NCI-H226 (cell line): ENCODE data around the gene FTCD.

Experiments used
- DNase-seq: peaks from one replicate; pipeline ENCODE4 v3.0.0-alpha.2; 2015

FTCD gene

GRCh38 chr21:46104104-46104503 lies 51.3 kb downstream of the FTCD start:
- no peak for DNase-seq

GRCh38 chr21:46100906-46101305 lies 54.5 kb downstream of the FTCD start:
- no peak for DNase-seq

GRCh38 chr21:46100426-46100825 lies 55.0 kb downstream of the FTCD start:
- DNase-seq: peak; percentile 6

GRCh38 chr21:46100020-46100419 lies 55.4 kb downstream of the FTCD start:
- no peak for DNase-seq

- DNase-seq: no peak
Measured at GRCh38 chr21:46099476-46099875, 55.9 kb downstream of the FTCD start.

GRCh38 chr21:46098303-46099141 lies 56.9 kb downstream of the FTCD start:
- DNase-seq: no peak

- DNase-seq: peak; percentile 45
Measured at GRCh38 chr21:46097336-46098293, 57.8 kb downstream of the FTCD start, which contains the start of gene COL6A2. COL6A2 (plus strand) TSS chr21:46098112.

GRCh38 chr21:46096596-46097335 lies 58.6 kb downstream of the FTCD start:
- DNase-seq: no peak

- no peak for DNase-seq
Measured at GRCh38 chr21:46095814-46096595, 59.4 kb downstream of the FTCD start.

- DNase-seq: no peak
Measured at GRCh38 chr21:46095083-46095719, 60.2 kb downstream of the FTCD start.

- DNase-seq: no peak
Measured at GRCh38 chr21:46094401-46095082, 60.8 kb downstream of the FTCD start.

GRCh38 chr21:46093668-46094400 lies 61.5 kb downstream of the FTCD start:
- DNase-seq: no peak

GRCh38 chr21:46092811-46093667 lies 62.3 kb downstream of the FTCD start:
- no peak for DNase-seq

- no peak for DNase-seq
Measured at GRCh38 chr21:46092026-46092764, 63.2 kb downstream of the FTCD start.

GRCh38 chr21:46091631-46092025 lies 63.8 kb downstream of the FTCD start:
- no peak for DNase-seq

GRCh38 chr21:46091118-46091517 lies 64.3 kb downstream of the FTCD start:
- DNase-seq: no peak

- no peak for DNase-seq
Measured at GRCh38 chr21:46089285-46089684, 66.1 kb downstream of the FTCD start.

- DNase-seq: no peak
Measured at GRCh38 chr21:46088189-46088588, 67.2 kb downstream of the FTCD start.

- no peak for DNase-seq
Measured at GRCh38 chr21:46087641-46088040, 67.7 kb downstream of the FTCD start.
